ENCODE data around the gene ARAP2. TPM values are rescaled to one million over a fixed set of nuclear protein-coding genes. Genes with fewer than 3 reads are reported as not detected.

ARAP2 gene
- total and polyA plus RNA-seq, 2 donors (not counting 3 experiments of a cell fraction or from before 2014, with no cell fraction given), result not detected

DNA sequence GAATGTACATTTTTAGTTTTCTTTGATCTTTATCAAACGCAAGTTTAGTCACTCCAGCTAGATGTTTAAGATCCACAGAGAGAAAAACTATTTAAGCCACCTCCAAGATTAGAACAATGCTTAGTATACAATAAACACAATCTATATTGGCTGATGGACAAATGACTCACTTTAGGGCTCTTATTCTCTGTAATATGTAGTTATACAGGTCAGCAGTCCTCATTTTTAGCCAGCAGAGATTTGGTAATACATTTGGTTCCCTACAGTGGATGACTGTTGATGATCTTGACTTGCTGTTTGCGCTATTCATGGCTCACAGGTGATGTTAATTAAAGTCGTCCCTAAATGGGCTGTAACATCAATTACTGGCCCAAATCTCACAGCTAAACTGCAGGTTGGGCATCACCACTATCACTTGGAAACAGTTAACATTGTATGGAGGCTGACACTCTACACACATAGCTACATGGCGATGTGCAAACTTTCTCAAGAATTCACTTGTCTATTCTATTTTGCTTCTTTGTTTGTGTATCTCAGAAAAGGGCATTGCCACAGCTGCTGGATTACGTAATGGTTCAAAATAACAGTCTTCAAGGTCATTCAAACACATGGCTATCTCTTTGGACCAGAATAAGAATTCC lies 25.3 kb upstream of the ARAP2 start:
- Histone ChIP-seq H3K4me3 (replicated peaks in 1 of 3; ENCODE audit: insufficient read depth in 1 of 3, low read depth in 1 of 3, low read length in 3 of 3) (no peak overlapping the region), H3K9ac (replicated peaks; ENCODE audit: extremely low read depth, insufficient read depth, low read length) (no peak overlapping the region), H3K9me3 (replicated peaks; ENCODE audit: control insufficient read depth, insufficient read depth, low read length) (no peaks in the 10 kb centered on the region), H3K27me3 (ENCODE audit: control insufficient read depth in 2 of 2, insufficient read depth in 2 of 2, low read length in 2 of 2) (no peaks in the 10 kb centered on the region), H3K36me3 (ENCODE audit: control insufficient read depth in 2 of 2, extremely low read depth in 1 of 2, insufficient read depth in 2 of 2, low read length in 2 of 2) (no peaks in the 10 kb centered on the region), H3K9me1 (replicated peaks; ENCODE audit: control insufficient read depth, extremely low read depth, insufficient read depth, low read length) (no peaks in the 10 kb centered on the region), H3K27ac (ENCODE audit: insufficient read depth, low read depth, low read length) (no peak overlapping the region), H3K79me2 (ENCODE audit: control insufficient read depth, insufficient read depth, low read length) (no peaks in the 10 kb centered on the region), H2AFZ (ENCODE audit: low read depth, low read length) (no peak overlapping the region), H4K20me1 (replicated peaks; ENCODE audit: control insufficient read depth, extremely low read depth, insufficient read depth, low read length) (no peaks in the 10 kb centered on the region), H3K4me1 (ENCODE audit: control insufficient read depth, extremely low read depth, insufficient read depth, low read length) (no peaks in the 10 kb centered on the region), H3K4me2 (ENCODE audit: insufficient read depth, low read length) (no peak overlapping the region)
- no TSS peak for BruUV-seq (replicated peaks)
- dilution Hi-C loops (cut with MboI; ENCODE audit: extremely low pct_ligation_motif_present, low sequenced_read_pairs), result no loop called here
- POLR2A ChIA-PET, result no interaction called here
- FAIRE-seq (no peak), DNase-seq (ENCODE audit: low read depth, low spot score) (no peak)
- intact Hi-C loops (cut with micrococcal nuclease), result no loop called here
- CTCF ChIA-PET, result no interaction called here
- TF ChIP-seq POLR2A (IDR thresholded peaks at IDR 0.05; ENCODE audit: low read depth, low read length) (no peak), POLR2AphosphoS5 (IDR thresholded peaks at IDR 0.05; ENCODE audit: insufficient read depth, low read depth, low read length) (no peak), JUN (IDR thresholded peaks at IDR 0.05; ENCODE audit: borderline replicate concordance, insufficient read depth, insufficient read length, low read depth) (no peak), FOS (IDR thresholded peaks at IDR 0.05; ENCODE audit: borderline replicate concordance, insufficient read depth, low read length) (no peak), EZH2 (IDR thresholded peaks at IDR 0.05; ENCODE audit: borderline replicate concordance, low read depth, low read length, severe bottlenecking) (no peak), MYC (IDR thresholded peaks at IDR 0.05; ENCODE audit: low read depth, low read length) (no peak), GATA2 (IDR thresholded peaks at IDR 0.05; ENCODE audit: insufficient read depth, insufficient read length, low read depth, low read length) (no peak)
- TF ChIP-seq, protein P1, sequence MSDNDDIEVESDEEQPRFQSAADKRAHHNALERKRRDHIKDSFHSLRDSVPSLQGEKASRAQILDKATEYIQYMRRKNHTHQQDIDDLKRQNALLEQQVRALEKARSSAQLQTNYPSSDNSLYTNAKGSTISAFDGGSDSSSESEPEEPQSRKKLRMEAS (IDR thresholded peaks at IDR 0.05; ENCODE audit: insufficient read depth, insufficient read length), result no peak
- TF ChIP-seq, protein P2, sequence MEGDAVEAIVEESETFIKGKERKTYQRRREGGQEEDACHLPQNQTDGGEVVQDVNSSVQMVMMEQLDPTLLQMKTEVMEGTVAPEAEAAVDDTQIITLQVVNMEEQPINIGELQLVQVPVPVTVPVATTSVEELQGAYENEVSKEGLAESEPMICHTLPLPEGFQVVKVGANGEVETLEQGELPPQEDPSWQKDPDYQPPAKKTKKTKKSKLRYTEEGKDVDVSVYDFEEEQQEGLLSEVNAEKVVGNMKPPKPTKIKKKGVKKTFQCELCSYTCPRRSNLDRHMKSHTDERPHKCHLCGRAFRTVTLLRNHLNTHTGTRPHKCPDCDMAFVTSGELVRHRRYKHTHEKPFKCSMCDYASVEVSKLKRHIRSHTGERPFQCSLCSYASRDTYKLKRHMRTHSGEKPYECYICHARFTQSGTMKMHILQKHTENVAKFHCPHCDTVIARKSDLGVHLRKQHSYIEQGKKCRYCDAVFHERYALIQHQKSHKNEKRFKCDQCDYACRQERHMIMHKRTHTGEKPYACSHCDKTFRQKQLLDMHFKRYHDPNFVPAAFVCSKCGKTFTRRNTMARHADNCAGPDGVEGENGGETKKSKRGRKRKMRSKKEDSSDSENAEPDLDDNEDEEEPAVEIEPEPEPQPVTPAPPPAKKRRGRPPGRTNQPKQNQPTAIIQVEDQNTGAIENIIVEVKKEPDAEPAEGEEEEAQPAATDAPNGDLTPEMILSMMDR (IDR thresholded peaks at IDR 0.05; ENCODE audit: extremely low read depth in 1 of 2, insufficient read depth in 1 of 2, low read depth in 1 of 2, low read length in 2 of 2), result no peak

Data from endothelial cell of umbilical vein (primary cell).